H9 (cell line): ENCODE measurements around the gene TOM1L2. TPM values are rescaled to one million over a fixed set of nuclear protein-coding genes. Genes with fewer than 3 reads are reported as not detected.

ENCODE experiments used
- DNase-seq: peaks from one replicate; pipeline ENCODE4 v3.0.0-alpha.2; 2017
- H2AFZ ChIP-seq: one replicate; pipeline ENCODE4 v1.6.1; 2013; ENCODE audit warnings: mild to moderate bottlenecking, low read length, control low read depth, moderate library complexity
- H2AK5ac ChIP-seq: 2 replicates; pipeline ENCODE4 v1.6.1; 2013; ENCODE audit warnings: low read length, control low read depth, mixed read lengths; ENCODE audit not compliant: insufficient read length
- H2BK120ac ChIP-seq: one replicate; pipeline ENCODE4 v1.6.1; 2013; ENCODE audit warnings: low read depth, mild to moderate bottlenecking, low read length, control low read depth, inconsistent platforms; ENCODE audit not compliant: poor library complexity, severe bottlenecking
- H2BK12ac ChIP-seq: 2 replicates; pipeline ENCODE4 v1.6.1; 2013; ENCODE audit warnings: low read length, control low read depth, mixed read lengths, low read depth; ENCODE audit not compliant: insufficient read length
- H2BK15ac ChIP-seq: 2 replicates; pipeline ENCODE4 v1.6.1; 2013; ENCODE audit warnings: low read depth, low read length, control low read depth
- H2BK20ac ChIP-seq: one replicate; pipeline ENCODE4 v1.6.1; 2013; ENCODE audit warnings: low read depth, mild to moderate bottlenecking, low read length, control low read depth, inconsistent platforms; ENCODE audit not compliant: poor library complexity, severe bottlenecking
- H2BK5ac ChIP-seq: 2 replicates; pipeline ENCODE4 v1.6.1; 2013; ENCODE audit warnings: low read length, control low read depth, mixed read lengths; ENCODE audit not compliant: insufficient read length
- H3K14ac ChIP-seq: 2 replicates; pipeline ENCODE4 v1.6.1; 2013; ENCODE audit warnings: low read length, control low read depth; ENCODE audit not compliant: insufficient read depth
- H3K18ac ChIP-seq: 2 replicates; pipeline ENCODE4 v1.6.1; 2013; ENCODE audit warnings: low read depth, mild to moderate bottlenecking, mixed read lengths, low read length, control low read depth; ENCODE audit not compliant: insufficient read length
- H3K23ac ChIP-seq: 2 replicates; pipeline ENCODE4 v1.6.1; 2013; ENCODE audit warnings: low read length, control low read depth, mixed read lengths, low read depth; ENCODE audit not compliant: insufficient read length
- H3K23me2 ChIP-seq: 2 replicates; pipeline ENCODE4 v1.6.1; 2013; ENCODE audit warnings: low read depth, mild to moderate bottlenecking, mixed read lengths, low read length, control low read depth; ENCODE audit not compliant: insufficient read length, poor library complexity, severe bottlenecking
- H3K27ac ChIP-seq: 2 replicates; pipeline ENCODE4 v1.5.1; 2013; ENCODE audit warnings: low read length, control low read depth, mixed read lengths, low read depth; ENCODE audit not compliant: insufficient read length
- H3K27me3 ChIP-seq: 2 replicates; pipeline ENCODE4 v1.6.1; 2013; ENCODE audit warnings: low read length, control low read depth, inconsistent platforms; ENCODE audit not compliant: insufficient read depth
- H3K4ac ChIP-seq: 2 replicates; pipeline ENCODE4 v1.6.1; 2013; ENCODE audit warnings: low read depth, mild to moderate bottlenecking, control low read depth, inconsistent platforms, low read length, moderate library complexity
- H3K4me1 ChIP-seq: 2 replicates; pipeline ENCODE4 v1.6.1; 2013; ENCODE audit warnings: low read length, control low read depth, inconsistent platforms; ENCODE audit not compliant: insufficient read depth
- H3K4me2 ChIP-seq: 2 replicates; pipeline ENCODE4 v1.6.1; 2013; ENCODE audit warnings: low read length, control low read depth, mixed read lengths; ENCODE audit not compliant: insufficient read length, insufficient read depth
- H3K56ac ChIP-seq: 2 replicates; pipeline ENCODE4 v1.6.1; 2013; ENCODE audit warnings: low read depth, mild to moderate bottlenecking, mixed read lengths, low read length, control low read depth; ENCODE audit not compliant: insufficient read length
- H3K79me1 ChIP-seq: 2 replicates; pipeline ENCODE4 v1.6.1; 2013; ENCODE audit warnings: low read depth, mild to moderate bottlenecking, moderate library complexity, low read length, control low read depth, inconsistent platforms; ENCODE audit not compliant: insufficient read depth, poor library complexity, severe bottlenecking
- H3K79me2 ChIP-seq: 2 replicates; pipeline ENCODE4 v1.6.1; 2013; ENCODE audit warnings: low read length, control low read depth, inconsistent platforms; ENCODE audit not compliant: insufficient read depth
- H3K9ac ChIP-seq: 2 replicates; pipeline ENCODE4 v1.6.1; 2013; ENCODE audit warnings: low read length, control low read depth, mixed read lengths; ENCODE audit not compliant: insufficient read length; ENCODE audit errors: extremely low read depth
- H3K9me3 ChIP-seq: one replicate; pipeline ENCODE4 v1.6.1; 2013; ENCODE audit warnings: low read depth, low read length, inconsistent platforms; ENCODE audit not compliant: control insufficient read depth
- H3T11ph ChIP-seq: one replicate; pipeline ENCODE4 v1.6.1; 2013; ENCODE audit warnings: mild to moderate bottlenecking, low read length, control low read depth, inconsistent platforms
- H4K20me1 ChIP-seq: one replicate; pipeline ENCODE4 v1.6.1; 2013; ENCODE audit not compliant: control insufficient read depth, insufficient read length, insufficient read depth
- H4K5ac ChIP-seq: 2 replicates; pipeline ENCODE4 v1.6.1; 2013; ENCODE audit warnings: low read depth, mild to moderate bottlenecking, mixed read lengths, low read length, control low read depth; ENCODE audit not compliant: insufficient read length
- H4K8ac ChIP-seq: replicated peaks from 2 replicates; pipeline ENCODE4 v1.6.1; 2013; ENCODE audit warnings: low read length, control low read depth, mixed read lengths, low read depth; ENCODE audit not compliant: insufficient read length
- H4K91ac ChIP-seq: 2 replicates; pipeline ENCODE4 v1.6.1; 2013; ENCODE audit warnings: low read depth, mild to moderate bottlenecking, moderate library complexity, mixed read lengths, low read length, control low read depth; ENCODE audit not compliant: insufficient read length
- H3K27ac Mint-ChIP-seq, 3 experiments: 2 replicates in 2 of 3; 3 replicates in 1 of 3; pipeline ENCODE4 v1.8.0; 2020 to 2021; ENCODE audit warnings: mixed read lengths in 3 of 3, mild to moderate bottlenecking in 1 of 3, moderate library complexity in 1 of 3
- H3K27me3 Mint-ChIP-seq: 2 replicates; pipeline ENCODE4 v1.8.0; 2021; ENCODE audit warnings: low read depth, mild to moderate bottlenecking, moderate library complexity, mixed read lengths
- H3K36me3 Mint-ChIP-seq, 3 experiments: 2 replicates in 2 of 3; 3 replicates in 1 of 3; pipeline ENCODE4 v1.8.0; 2020 to 2021; ENCODE audit warnings: low read depth in 3 of 3, mixed read lengths in 3 of 3; ENCODE audit not compliant: insufficient read depth in 1 of 3
- H3K4me1 Mint-ChIP-seq, 2 experiments: 2 replicates each; pipeline ENCODE4 v1.8.0; 2020; ENCODE audit warnings: mixed read lengths in 2 of 2
- H3K4me3 Mint-ChIP-seq, 2 experiments: 2 replicates in 1 of 2; 3 replicates in 1 of 2; pipeline ENCODE4 v1.8.0; 2020 to 2021; ENCODE audit warnings: mild to moderate bottlenecking in 2 of 2, mixed read lengths in 2 of 2, moderate library complexity in 1 of 2
- H3K9me3 Mint-ChIP-seq, 2 experiments: 2 replicates in 1 of 2; 3 replicates in 1 of 2; pipeline ENCODE4 v1.8.0; 2020; ENCODE audit warnings: mild to moderate bottlenecking in 2 of 2, mixed read lengths in 2 of 2, moderate library complexity in 1 of 2
- CTCF ChIP-seq: fragments of 200-600 bp; sonication (generic); conservative IDR thresholded peaks from 3 replicates; pipeline ENCODE4 v1.8.0; 2021; ENCODE audit warnings: antibody characterized with exemption, mild to moderate bottlenecking
- WGBS: extraction: QIAGEN DNeasy Blood & Tissue Kit; methylation state at CpG from one replicate; pipeline ENCODE4 v1.1.7; 2013; ENCODE audit warnings: missing lambda C conversion rate, low lambda C conversion rate, mixed read lengths; ENCODE audit not compliant: insufficient read length; ENCODE audit errors: extremely low coverage; 5-methylcytosine and 5-hydroxymethylcytosine counted together
- total RNA-seq: library from RNA; stranded (reverse); gene quantifications from 2 replicates; pipeline ENCODE4 v1.2.1, GENCODE V29; 2021

The TOM1L2 gene
- total RNA-seq, 1 experiment from 2014 or later = 4.6 TPM

- H3K9me3 Mint-ChIP-seq = no peaks in the 10 kb centered on the region; a peak in 1 of 5 replicates
- H2BK5ac ChIP-seq = no peak overlapping the region
- no peak overlapping the region for H2AK5ac ChIP-seq
- H4K8ac ChIP-seq = no peak overlapping the region
- H3K4me1 ChIP-seq = peaks cover 12% of the 10 kb centered on the region; the same call in 1 of the 2 replicates
- peaks cover 2% of the 10 kb centered on the region for H3K27me3 Mint-ChIP-seq
- H2BK12ac ChIP-seq = no peak overlapping the region
- no peak overlapping the region for H4K5ac ChIP-seq
- no peaks in the 10 kb centered on the region for H3K9me3 ChIP-seq
- no peaks in the 10 kb centered on the region for H3K79me2 ChIP-seq
- H4K91ac ChIP-seq = no peak overlapping the region
- no peaks in the 10 kb centered on the region for H3K36me3 Mint-ChIP-seq
- no peak overlapping the region for H3K4ac ChIP-seq
- no peak overlapping the region for H2BK20ac ChIP-seq
- H3K4me1 Mint-ChIP-seq = peaks cover 48 to 54% of the 10 kb centered on the region in 2 experiments
- TF ChIP-seq CTCF = no peak
- H3T11ph ChIP-seq = no peak overlapping the region
- H3K4me3 Mint-ChIP-seq = no peak overlapping the region
- H3K27me3 ChIP-seq = no peaks in the 10 kb centered on the region
- peaks cover 2% of the 10 kb centered on the region for H4K20me1 ChIP-seq
- no peak overlapping the region for H3K27ac ChIP-seq
- no peak overlapping the region for H3K4me2 ChIP-seq
- no peak overlapping the region for H2BK15ac ChIP-seq
- no peak overlapping the region for H3K18ac ChIP-seq
- H3K14ac ChIP-seq = no peak overlapping the region
- no peak overlapping the region for H3K9ac ChIP-seq
- no peak overlapping the region for H3K23ac ChIP-seq
- no peak overlapping the region for H2BK120ac ChIP-seq
- H3K79me1 ChIP-seq = no peaks in the 10 kb centered on the region
- no CpG with 5 or more reads among the region's 4 CpGs for WGBS
- H3K27ac Mint-ChIP-seq = peak overlapping the region in 1 of 3 experiments; percentile 14; a peak in 1 of 7 replicates
- H3K56ac ChIP-seq = no peak overlapping the region
- no peak for DNase-seq
- no peak overlapping the region for H2AFZ ChIP-seq
- H3K23me2 ChIP-seq = no peaks in the 10 kb centered on the region
These were observed 84.4 kb downstream of the TOM1L2 start for GRCh38 chr17:17887752-17888304.
